BLaER1 (cell line): ENCODE results near the gene TP53AIP1.

Experiments
- H3K27ac ChIP-seq: shearing (Covaris generic); formaldehyde crosslinking; 2 replicates; pipeline ENCODE4 v1.8.1; 2022
- H3K27me3 ChIP-seq: shearing (Covaris generic); formaldehyde crosslinking; 2 replicates; pipeline ENCODE4 v1.8.1; 2022
- H3K36me3 ChIP-seq: shearing (Covaris generic); formaldehyde crosslinking; 2 replicates; pipeline ENCODE4 v1.8.1; 2022
- H3K4me1 ChIP-seq: shearing (Covaris generic); formaldehyde crosslinking; 2 replicates; pipeline ENCODE4 v1.8.1; 2022
- H3K4me2 ChIP-seq: shearing (Covaris generic); formaldehyde crosslinking; 2 replicates; pipeline ENCODE4 v1.8.1; 2022
- H3K4me3 ChIP-seq: shearing (Covaris generic); formaldehyde crosslinking; 2 replicates; pipeline ENCODE4 v1.8.1; 2022
- H3K9ac ChIP-seq: shearing (Covaris generic); formaldehyde crosslinking; 2 replicates; pipeline ENCODE4 v1.8.1; 2022
- H3K9me3 ChIP-seq: shearing (Covaris generic); formaldehyde crosslinking; 2 replicates; pipeline ENCODE4 v1.8.1; 2022
- H4K20me1 ChIP-seq: shearing (Covaris generic); formaldehyde crosslinking; 2 replicates; pipeline ENCODE4 v1.8.1; 2022
- Cebpa-rat ChIP-seq: shearing (Covaris generic); IDR thresholded peaks from 2 replicates; pipeline ENCODE4 v1.8.1; 2022

TP53AIP1 gene

DNA sequence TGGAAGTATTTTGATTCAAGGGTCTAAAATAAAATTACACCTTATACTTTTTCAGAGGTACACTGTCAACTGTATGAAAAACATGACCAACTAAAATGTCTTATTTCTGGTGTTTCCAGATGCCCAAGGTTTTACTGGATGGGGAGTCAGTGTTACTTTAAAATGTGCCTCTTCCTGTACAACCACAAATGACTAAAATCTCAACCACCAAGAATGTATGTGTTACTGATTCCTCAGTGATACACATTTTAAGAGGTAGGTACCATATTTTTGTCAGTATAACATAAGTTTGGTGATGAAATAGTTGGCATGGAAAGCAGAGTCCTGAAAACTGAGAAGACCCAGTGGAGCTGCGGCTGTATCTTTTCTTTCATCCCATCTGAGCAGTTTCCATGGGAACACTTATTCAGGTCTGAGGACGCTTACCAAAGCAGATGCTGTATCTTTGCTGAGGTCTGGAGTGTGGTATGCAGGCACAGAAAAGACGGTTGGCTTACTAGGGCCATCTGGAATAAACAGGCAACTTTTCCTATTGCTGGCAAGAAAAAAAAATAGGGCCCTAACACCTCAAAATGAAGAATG is 21.2 kb upstream of the TP53AIP1 start:
- no peak for TF ChIP-seq Cebpa-rat
- Histone ChIP-seq H3K9me3 (no peaks in the 10 kb centered on the region), H3K9ac (no peak overlapping the region), H4K20me1 (no peaks in the 10 kb centered on the region), H3K27me3 (no peaks in the 10 kb centered on the region), H3K36me3 (peaks cover 6% of the 10 kb centered on the region; the same call in 1 of the 2 replicates), H3K4me1 (peaks cover 11% of the 10 kb centered on the region), H3K4me3 (no peak overlapping the region), H3K4me2 (no peak overlapping the region), H3K27ac (no peak overlapping the region)

- Histone ChIP-seq H3K36me3 (0 out of 2 replicates have a peak, but pooled peaks cover 5% of the 10 kb centered on the region), H3K4me1 (peaks cover 11% of the 10 kb centered on the region), H3K27ac (no peak overlapping the region), H3K27me3 (no peaks in the 10 kb centered on the region), H3K4me3 (no peak overlapping the region), H3K4me2 (no peak overlapping the region), H4K20me1 (no peaks in the 10 kb centered on the region), H3K9ac (no peak overlapping the region), H3K9me3 (no peaks in the 10 kb centered on the region)
- TF ChIP-seq Cebpa-rat = no peak
Observed at GRCh38 chr11:128962896-128963295, 20.2 kb upstream of the TP53AIP1 start.

DNA sequence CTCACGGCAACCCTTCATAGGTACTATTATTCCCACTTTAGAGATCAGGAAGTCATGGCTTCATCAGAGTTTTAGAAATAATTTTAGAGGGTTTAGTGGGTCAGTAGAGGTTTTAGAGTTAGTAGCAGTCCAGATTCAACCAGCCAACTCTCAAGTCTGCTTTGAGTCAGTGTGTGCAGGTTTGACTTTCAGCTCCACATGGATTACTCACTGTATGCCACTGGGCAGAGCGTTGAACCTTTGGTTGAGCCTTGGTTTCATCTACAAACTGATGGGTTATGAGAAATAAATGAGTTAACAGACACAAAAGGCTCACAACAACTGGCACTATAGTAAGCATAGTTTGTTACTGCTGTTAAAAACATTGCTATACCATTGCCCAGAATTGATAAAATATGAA is 19.0 kb upstream of the TP53AIP1 start:
- no peak for TF ChIP-seq Cebpa-rat
- no peak overlapping the region for H3K4me2 ChIP-seq
- no peaks in the 10 kb centered on the region for H4K20me1 ChIP-seq
- no peak overlapping the region for H3K4me3 ChIP-seq
- no peak overlapping the region for H3K27ac ChIP-seq
- H3K9ac ChIP-seq = no peak overlapping the region
- H3K9me3 ChIP-seq = no peaks in the 10 kb centered on the region
- H3K4me1 ChIP-seq = peaks cover 11% of the 10 kb centered on the region
- H3K27me3 ChIP-seq = no peaks in the 10 kb centered on the region
- 0 out of 2 replicates have a peak, but pooled peaks cover 5% of the 10 kb centered on the region for H3K36me3 ChIP-seq

DNA sequence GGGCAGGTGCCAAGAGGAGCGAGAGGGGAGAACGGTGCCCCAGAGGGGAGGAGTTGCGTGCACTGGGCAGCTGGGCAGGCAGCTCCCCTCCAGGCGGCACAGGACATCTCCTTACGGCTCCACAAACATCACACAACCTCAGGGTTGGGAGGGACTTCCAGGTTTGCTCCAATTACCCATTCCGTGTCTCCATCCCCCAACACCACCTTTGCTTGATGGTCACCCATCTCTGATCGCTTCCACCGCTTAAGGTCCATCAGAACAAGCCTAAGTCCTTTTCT is 14.5 kb upstream of the TP53AIP1 start:
- Histone ChIP-seq H3K4me2 (no peak overlapping the region), H3K4me1 (no peaks in the 10 kb centered on the region), H3K9me3 (no peaks in the 10 kb centered on the region), H4K20me1 (no peaks in the 10 kb centered on the region), H3K27ac (no peak overlapping the region), H3K4me3 (no peak overlapping the region), H3K9ac (no peak overlapping the region), H3K27me3 (no peaks in the 10 kb centered on the region), H3K36me3 (no peaks in the 10 kb centered on the region)
- TF ChIP-seq Cebpa-rat = no peak

- no peak overlapping the region for H3K4me2 ChIP-seq
- H3K27ac ChIP-seq = no peak overlapping the region
Observed at GRCh38 chr11:128956401-128957201, 13.9 kb upstream of the TP53AIP1 start.

DNA sequence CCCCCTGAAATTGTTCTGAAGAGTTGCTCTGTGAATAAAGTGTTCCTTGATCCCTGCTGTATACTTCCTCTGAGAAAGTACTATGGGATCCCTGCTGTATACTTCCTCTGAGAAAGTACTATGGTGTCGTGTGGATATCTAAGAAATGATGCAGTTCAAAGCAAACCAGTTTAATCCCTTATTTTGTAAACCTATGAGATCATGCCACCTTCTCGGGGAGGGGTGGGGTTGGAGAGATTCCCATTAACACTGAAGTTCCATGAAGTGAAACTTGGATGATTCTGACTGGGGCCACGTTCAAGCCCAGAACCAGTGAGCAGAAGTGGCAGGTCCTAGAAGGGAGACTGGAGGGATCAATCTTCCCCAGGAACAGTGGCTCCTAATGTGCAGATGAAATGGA is 13.0 kb upstream of the TP53AIP1 start:
- no peak for TF ChIP-seq Cebpa-rat
- Histone ChIP-seq H3K4me1 (no peaks in the 10 kb centered on the region), H3K36me3 (no peaks in the 10 kb centered on the region), H4K20me1 (no peaks in the 10 kb centered on the region), H3K27ac (no peak overlapping the region), H3K9ac (no peak overlapping the region), H3K27me3 (no peaks in the 10 kb centered on the region), H3K4me2 (no peak overlapping the region), H3K9me3 (no peaks in the 10 kb centered on the region), H3K4me3 (no peak overlapping the region)

More at GRCh38 chr11:128956401-128957201, 13.9 kb upstream of the TP53AIP1 start:
- H3K9me3 ChIP-seq = no peaks in the 10 kb centered on the region
- no peak overlapping the region for H3K4me3 ChIP-seq
- H3K36me3 ChIP-seq = no peaks in the 10 kb centered on the region
- H4K20me1 ChIP-seq = no peaks in the 10 kb centered on the region
- H3K9ac ChIP-seq = no peak overlapping the region
- TF ChIP-seq Cebpa-rat = no peak
- no peaks in the 10 kb centered on the region for H3K27me3 ChIP-seq
- no peaks in the 10 kb centered on the region for H3K4me1 ChIP-seq

DNA sequence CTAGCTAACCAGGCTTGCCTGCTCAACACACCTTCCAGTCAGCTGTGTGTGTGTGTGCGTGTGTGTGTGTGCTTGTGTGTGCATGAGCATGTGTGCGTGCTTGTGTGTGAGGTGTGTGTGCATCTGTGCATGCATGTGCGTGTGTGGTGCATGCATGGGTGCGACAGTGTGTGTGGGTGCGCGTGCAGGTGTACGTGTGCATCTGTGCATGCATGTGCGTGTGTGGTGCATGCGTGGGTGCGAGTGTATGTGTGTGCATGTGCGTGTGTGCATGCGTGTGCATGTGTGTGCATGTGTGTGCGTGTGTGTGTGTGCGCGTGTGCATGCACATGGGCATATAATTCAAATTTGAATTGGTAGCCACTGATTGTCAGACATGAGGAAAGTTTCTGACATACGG is 10.5 kb upstream of the TP53AIP1 start:
- no peaks in the 10 kb centered on the region for H3K27me3 ChIP-seq
- no peak overlapping the region for H3K4me2 ChIP-seq
- no peak overlapping the region for H3K27ac ChIP-seq
- TF ChIP-seq Cebpa-rat = no peak
- no peak overlapping the region for H3K9ac ChIP-seq
- H3K36me3 ChIP-seq = no peaks in the 10 kb centered on the region
- no peaks in the 10 kb centered on the region for H4K20me1 ChIP-seq
- no peaks in the 10 kb centered on the region for H3K9me3 ChIP-seq
- no peak overlapping the region for H3K4me3 ChIP-seq
- H3K4me1 ChIP-seq = no peaks in the 10 kb centered on the region

- Histone ChIP-seq H4K20me1 (no peaks in the 10 kb centered on the region), H3K4me1 (peaks cover under 1% of the 10 kb centered on the region; the same call in 1 of the 2 replicates), H3K9me3 (no peaks in the 10 kb centered on the region), H3K36me3 (no peaks in the 10 kb centered on the region), H3K27me3 (no peaks in the 10 kb centered on the region), H3K9ac (no peak overlapping the region), H3K4me2 (no peak overlapping the region), H3K4me3 (no peak overlapping the region), H3K27ac (no peak overlapping the region)
- no peak for TF ChIP-seq Cebpa-rat
Observed at GRCh38 chr11:128949791-128950454, 7.3 kb upstream of the TP53AIP1 start.

DNA sequence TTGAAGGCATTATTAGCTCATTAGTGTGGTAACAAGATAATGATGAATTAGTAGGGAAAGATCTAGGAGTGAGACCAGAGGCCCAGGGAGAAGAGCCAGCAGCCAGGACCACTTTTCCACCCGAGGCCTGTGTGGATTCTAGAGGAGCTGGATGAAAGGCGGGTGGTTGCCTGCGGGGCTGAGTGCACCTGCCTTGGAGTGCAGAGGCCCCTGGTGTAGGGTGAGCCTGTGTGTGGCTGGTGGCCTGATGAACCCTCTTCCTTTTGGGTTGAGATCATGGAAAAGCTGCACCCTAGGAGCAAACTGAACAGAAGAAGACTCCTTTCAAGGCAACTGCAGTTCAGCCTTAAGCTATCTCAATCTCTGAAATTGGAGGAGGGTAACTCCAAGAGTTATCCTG is 5.9 kb upstream of the TP53AIP1 start:
- Histone ChIP-seq H3K9ac (no peak overlapping the region), H3K4me1 (peaks cover 14% of the 10 kb centered on the region), H3K9me3 (no peaks in the 10 kb centered on the region), H4K20me1 (no peaks in the 10 kb centered on the region), H3K27ac (no peak overlapping the region), H3K36me3 (no peaks in the 10 kb centered on the region), H3K27me3 (no peaks in the 10 kb centered on the region), H3K4me3 (no peak overlapping the region), H3K4me2 (no peak overlapping the region)
- TF ChIP-seq Cebpa-rat = no peak

DNA sequence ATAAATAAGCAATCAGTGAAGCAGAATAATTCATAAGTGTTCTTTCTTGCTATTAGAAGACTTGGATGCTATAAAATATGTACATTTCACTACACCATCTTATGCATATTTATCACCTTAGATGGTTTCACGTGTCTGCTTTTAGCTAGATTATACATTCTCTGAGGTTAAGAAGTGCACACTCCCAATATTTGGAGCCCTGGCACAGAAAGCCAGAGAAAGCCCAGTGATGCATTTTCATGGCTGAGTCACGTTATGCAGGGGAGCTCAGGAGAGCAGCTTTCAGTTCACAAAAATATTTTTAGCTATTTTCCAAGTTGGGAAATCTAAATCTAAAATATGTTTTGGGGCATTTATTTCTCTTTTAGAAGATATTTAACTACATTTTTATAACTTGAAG is 5.1 kb upstream of the TP53AIP1 start:
- Histone ChIP-seq H3K36me3 (no peaks in the 10 kb centered on the region), H3K9ac (no peak overlapping the region), H3K4me1 (peaks cover 22% of the 10 kb centered on the region), H3K9me3 (no peaks in the 10 kb centered on the region), H3K4me2 (no peak overlapping the region), H3K4me3 (no peak overlapping the region), H3K27ac (no peak overlapping the region), H4K20me1 (no peaks in the 10 kb centered on the region), H3K27me3 (no peaks in the 10 kb centered on the region)
- TF ChIP-seq Cebpa-rat = no peak
